Brain microvascular endothelial cell (primary cell): ENCODE results near the gene LUC7L2.

Experiments used
- DNase-seq: peaks from one replicate; pipeline ENCODE4 v3.0.0-alpha.2; 2020
- H3K27ac ChIP-seq: fragments of 250-450 bp; sonication (Bioruptor Pico); 2 replicates; pipeline ENCODE4 v1.5.1; 2020; ENCODE audit warnings: mild to moderate bottlenecking, moderate library complexity
- H3K27me3 ChIP-seq: fragments of 250-450 bp; sonication (Bioruptor Pico); replicated peaks from 2 replicates; pipeline ENCODE4 v1.5.1; 2020; ENCODE audit warnings: mild to moderate bottlenecking
- H3K36me3 ChIP-seq: fragments of 250-450 bp; sonication (Bioruptor Pico); replicated peaks from 2 replicates; pipeline ENCODE4 v1.5.1; 2020; ENCODE audit warnings: mild to moderate bottlenecking
- H3K4me3 ChIP-seq: 2 replicates; pipeline ENCODE4 v1.5.1; 2011; ENCODE audit warnings: low read depth, mild to moderate bottlenecking, control low read depth, low read length, moderate library complexity
- CTCF ChIP-seq: IDR thresholded peaks from 2 replicates; pipeline ENCODE4 v1.5.1; 2011; ENCODE audit warnings: low read depth, mild to moderate bottlenecking, moderate library complexity, low read length, control low read depth, inconsistent platforms; ENCODE audit errors: missing control alignments
- in situ Hi-C: cut with HindIII; loops from 2 replicates; pipeline ENCODE4 v1.10.0; 2017; ENCODE audit warnings: low sequenced_read_pairs, low pct_ligation_motif_present

LUC7L2 gene

GRCh38 chr7:139451638-139452037, 91.9 kb downstream of the LUC7L2 start:
- Histone ChIP-seq H3K27ac (no peak overlapping the region), H3K27me3 (no peaks in the 10 kb centered on the region), H3K36me3 (no peaks in the 10 kb centered on the region), H3K4me3 (no peak overlapping the region)
- DNase-seq, result peak; percentile 76
- in situ Hi-C loops, result no loop called here
- TF ChIP-seq CTCF, result no peak

- no peak overlapping the region for H3K27ac ChIP-seq
- H3K4me3 ChIP-seq, result no peak overlapping the region
- DNase-seq, result peak; percentile 56
- no peaks in the 10 kb centered on the region for H3K27me3 ChIP-seq
- no peaks in the 10 kb centered on the region for H3K36me3 ChIP-seq
- in situ Hi-C loops, result no loop called here
- peak; percentile 6 for TF ChIP-seq CTCF
These were observed 93.4 kb downstream of the LUC7L2 start for GRCh38 chr7:139452958-139453672.

GRCh38 chr7:139453673-139454321, 94.1 kb downstream of the LUC7L2 start:
- no peak overlapping the region for H3K4me3 ChIP-seq
- no peak overlapping the region for H3K27ac ChIP-seq
- no peaks in the 10 kb centered on the region for H3K27me3 ChIP-seq
- no peak for TF ChIP-seq CTCF
- H3K36me3 ChIP-seq, result no peaks in the 10 kb centered on the region
- DNase-seq, result no peak
- in situ Hi-C loops, result no loop called here

- DNase-seq, result no peak
- no peak overlapping the region for H3K4me3 ChIP-seq
- H3K27ac ChIP-seq, result no peak overlapping the region
- in situ Hi-C loops, result no loop called here
- H3K36me3 ChIP-seq, result no peaks in the 10 kb centered on the region
- H3K27me3 ChIP-seq, result no peaks in the 10 kb centered on the region
- no peak for TF ChIP-seq CTCF
These were observed 96.1 kb downstream of the LUC7L2 start for GRCh38 chr7:139455789-139456188.

- in situ Hi-C loops, result no loop called here
These were observed 96.8 kb downstream of the LUC7L2 start for GRCh38 chr7:139456511-139456910.

More at GRCh38 chr7:139456511-139456910, 96.8 kb downstream of the LUC7L2 start:
- H3K36me3 ChIP-seq, result no peaks in the 10 kb centered on the region
- DNase-seq, result no peak
- no peak overlapping the region for H3K27ac ChIP-seq
- H3K27me3 ChIP-seq, result no peaks in the 10 kb centered on the region
- TF ChIP-seq CTCF, result no peak
- H3K4me3 ChIP-seq, result no peak overlapping the region
